Thyroid gland (tissue), 4 donors: ENCODE measurements around the gene MORC2.

Source experiments
- CTCF ChIP-seq, 6 experiments: fragments of 200-600 bp in 3 of 6; fragments of 450-650 bp in 3 of 6; sonication (generic) in 3 of 6; IDR thresholded peaks; one replicate each; pipeline ENCODE4 v1.5.1; 2016 to 2019; ENCODE audit warnings: antibody characterized with exemption in 6 of 6, mild to moderate bottlenecking in 2 of 6, inconsistent platforms in 1 of 6, moderate library complexity in 1 of 6
- POLR2A ChIP-seq, 2 donors: fragments of 450-650 bp; IDR thresholded peaks; one replicate each; pipeline ENCODE4 v1.6.1; 2017; ENCODE audit warnings: antibody characterized with exemption in 2 of 2, mild to moderate bottlenecking in 2 of 2, moderate library complexity in 1 of 2

- TF ChIP-seq CTCF (IDR thresholded peaks at IDR 0.05) (no peak), POLR2A (IDR thresholded peaks at IDR 0.05) (no peak)
These were observed 19.6 kb downstream of the MORC2 start for GRCh38 chr22:30948930-30949342.
